HG02610 (cell line): ENCODE measurements around the gene MEGF8.

Experiments used
- ATAC-seq: cut with Tn5 transposase; IDR thresholded peaks from one replicate; pipeline ENCODE4 v1.9.1; 2021; ENCODE audit warnings: mild to moderate bottlenecking, moderate library complexity; ENCODE audit not compliant: unreplicated experiment

MEGF8 gene

GRCh38 chr19:42352301-42353259, 27.1 kb downstream of the MEGF8 start:
- no peak for ATAC-seq

- no peak for ATAC-seq
Observed at GRCh38 chr19:42353341-42354015, 28.0 kb downstream of the MEGF8 start.

GRCh38 chr19:42355896-42356295, 30.5 kb downstream of the MEGF8 start:
- no peak for ATAC-seq

- no peak for ATAC-seq
Observed at GRCh38 chr19:42356686-42357085, 31.3 kb downstream of the MEGF8 start.

- ATAC-seq = no peak
Observed at GRCh38 chr19:42357290-42357689, 31.9 kb downstream of the MEGF8 start.

- ATAC-seq = no peak
Observed at GRCh38 chr19:42360787-42361544, 35.5 kb downstream of the MEGF8 start.

- no peak for ATAC-seq
Observed at GRCh38 chr19:42361545-42361910, 36.1 kb downstream of the MEGF8 start.

- no peak for ATAC-seq
Observed at GRCh38 chr19:42362342-42362741, 36.9 kb downstream of the MEGF8 start.

GRCh38 chr19:42362891-42363440, 37.5 kb downstream of the MEGF8 start:
- no peak for ATAC-seq

GRCh38 chr19:42363614-42364346, 38.3 kb downstream of the MEGF8 start:
- no peak for ATAC-seq

- ATAC-seq = no peak
Observed at GRCh38 chr19:42366673-42367072, 41.2 kb downstream of the MEGF8 start.

GRCh38 chr19:42367929-42368328, 42.5 kb downstream of the MEGF8 start:
- ATAC-seq = no peak

GRCh38 chr19:42368360-42368759, 42.9 kb downstream of the MEGF8 start:
- no peak for ATAC-seq

GRCh38 chr19:42368765-42369164, 43.3 kb downstream of the MEGF8 start:
- ATAC-seq = no peak

- ATAC-seq = no peak
Observed at GRCh38 chr19:42369433-42370067, 44.1 kb downstream of the MEGF8 start.

- ATAC-seq = no peak
Observed at GRCh38 chr19:42370068-42370520, 44.7 kb downstream of the MEGF8 start.

- ATAC-seq = no peak
Observed at GRCh38 chr19:42370626-42371175, 45.3 kb downstream of the MEGF8 start.

GRCh38 chr19:42374826-42375376, 49.5 kb downstream of the MEGF8 start:
- no peak for ATAC-seq
